Measurements from ENCODE around the gene ADCY2.

- TF ChIP-seq PATZ1 (CRISPR knock-in tag; IDR thresholded peaks at IDR 0.05; ENCODE audit: borderline replicate concordance) (no peak), RARB (CRISPR knock-in tag; IDR thresholded peaks at IDR 0.05) (no peak), ARNTL (CRISPR knock-in tag; IDR thresholded peaks at IDR 0.05; ENCODE audit: borderline replicate concordance, low read depth) (no peak), CREB5 (CRISPR knock-in tag; IDR thresholded peaks at IDR 0.05; ENCODE audit: low read depth) (no peak), ZNF8 (CRISPR knock-in tag; IDR thresholded peaks at IDR 0.05) (no peak)
Measured at GRCh38 chr5:7361593-7361992, 34.3 kb upstream of the ADCY2 start.

All from SK-N-SH treated with all-trans-retinoic acid at 6 μM for 48 hours (cell line).